ENCODE measurements around the gene SEC61A1. TPM values are rescaled to one million over a fixed set of nuclear protein-coding genes. Genes with fewer than 3 reads are reported as not detected.

Gene SEC61A1
- total and polyA plus RNA-seq, 5 donors from 2014 or later = 112 to 127 (median 125) TPM

DNA sequence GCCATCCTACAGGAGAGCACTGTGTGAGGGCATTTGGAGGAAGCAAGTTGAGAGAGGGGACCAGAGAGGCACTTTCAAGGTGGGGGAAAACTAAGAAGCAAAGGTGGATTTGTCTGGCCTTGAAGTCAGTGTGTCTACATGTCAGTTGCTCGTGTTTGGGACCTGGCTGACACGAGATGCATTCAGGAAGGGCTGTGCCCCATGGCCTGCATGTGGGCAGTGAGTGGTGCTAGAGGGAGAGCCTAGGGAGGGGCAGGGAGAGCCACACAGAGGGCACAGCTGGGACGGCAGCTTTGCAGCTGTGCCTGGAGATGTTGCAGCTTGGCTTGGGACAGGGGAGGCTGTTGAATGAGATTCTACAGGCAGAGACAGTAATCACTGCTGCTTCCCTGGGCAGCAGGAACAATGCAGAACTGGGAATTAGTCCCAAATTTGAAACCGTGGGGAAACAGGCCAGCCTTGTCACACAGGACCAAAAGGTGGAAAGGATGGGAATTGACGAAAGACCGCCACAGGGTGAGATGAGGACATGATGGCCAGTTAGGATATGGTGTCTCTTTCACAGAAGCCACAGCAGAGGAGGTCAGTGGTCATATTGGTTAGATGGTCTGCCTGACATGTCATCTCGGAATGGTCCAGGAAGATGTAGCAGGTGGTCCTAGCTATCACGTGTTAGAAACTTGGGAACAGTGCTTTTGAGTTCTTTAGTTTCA, 10.0 kb downstream of the SEC61A1 start:
- Histone ChIP-seq H3K9me3 (ENCODE audit: control insufficient read depth in 2 of 2, low read length in 2 of 2) (no peaks in the 10 kb centered on the region), H3K27me3 (ENCODE audit: control insufficient read depth, insufficient read depth, low read length) (no peaks in the 10 kb centered on the region), H3K36me3 (ENCODE audit: control insufficient read depth, insufficient read depth, low read length) (peaks cover 94% of the 10 kb centered on the region), H3K27ac (ENCODE audit: insufficient read depth, low read length, poor library complexity, severe bottlenecking) (no peak overlapping the region), H3K4me3 (ENCODE audit: low read depth, low read length) (no peak overlapping the region), H3K4me1 (ENCODE audit: control insufficient read depth, insufficient read depth, low read length, poor library complexity, severe bottlenecking) (no peaks in the 10 kb centered on the region)
- no peaks in the 10 kb centered on the region for H3K9me3 Mint-ChIP-seq
- H3K27ac Mint-ChIP-seq = peak overlapping the region in 1 of 3 donors; percentile 72
- ATAC-seq (ENCODE audit: low read depth in 2 of 2) (no peak), DNase-seq (no peak)
- H3K4me3 Mint-ChIP-seq = no peak overlapping the region
- no peaks in the 10 kb centered on the region for H3K27me3 Mint-ChIP-seq
- peaks cover 5 to 18% (median 14%) of the 10 kb centered on the region in 4 donors for H3K4me1 Mint-ChIP-seq
- peaks cover 53% of the 10 kb centered on the region for H3K36me3 Mint-ChIP-seq

DNA sequence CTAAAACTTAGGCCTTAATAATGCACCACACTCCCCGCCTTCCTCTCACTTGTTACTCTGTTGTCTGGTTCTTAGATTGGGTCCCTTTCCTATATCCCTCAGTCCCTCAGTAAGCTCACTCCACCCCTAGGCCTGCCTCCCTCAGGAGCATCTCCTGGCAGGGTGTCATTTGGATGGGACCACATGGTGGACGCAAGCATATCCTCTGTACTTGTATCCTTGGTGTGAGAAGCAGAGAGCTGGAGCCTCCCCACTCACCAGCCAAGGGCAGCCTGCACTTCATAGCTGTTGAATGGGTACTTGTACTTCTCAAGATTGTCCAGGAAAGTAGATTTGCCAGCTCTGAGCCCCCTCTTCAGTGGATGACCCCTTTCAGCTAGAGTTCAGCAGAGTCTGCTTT, 11.6 kb downstream of the SEC61A1 start:
- Histone ChIP-seq H3K27me3 (ENCODE audit: control insufficient read depth, insufficient read depth, low read length) (no peaks in the 10 kb centered on the region), H3K27ac (ENCODE audit: insufficient read depth, low read length, poor library complexity, severe bottlenecking) (no peak overlapping the region), H3K4me1 (ENCODE audit: control insufficient read depth, insufficient read depth, low read length, poor library complexity, severe bottlenecking) (no peaks in the 10 kb centered on the region), H3K4me3 (ENCODE audit: low read depth, low read length) (no peak overlapping the region), H3K36me3 (ENCODE audit: control insufficient read depth, insufficient read depth, low read length) (peaks cover 98% of the 10 kb centered on the region), H3K9me3 (ENCODE audit: control insufficient read depth in 2 of 2, low read length in 2 of 2) (no peaks in the 10 kb centered on the region)
- H3K27me3 Mint-ChIP-seq = no peaks in the 10 kb centered on the region
- H3K9me3 Mint-ChIP-seq = no peaks in the 10 kb centered on the region
- no peak for DNase-seq
- ATAC-seq (ENCODE audit: low read depth in 2 of 2) = no peak
- peaks cover 5 to 21% (median 17%) of the 10 kb centered on the region in 4 donors for H3K4me1 Mint-ChIP-seq
- no peak overlapping the region for H3K27ac Mint-ChIP-seq
- peaks cover 69% of the 10 kb centered on the region for H3K36me3 Mint-ChIP-seq
- H3K4me3 Mint-ChIP-seq = peak overlapping the region in 1 of 4 donors; percentile 14

GRCh38 chr3:128064962-128065361, 12.7 kb downstream of the SEC61A1 start:
- Histone ChIP-seq H3K27ac (ENCODE audit: insufficient read depth, low read length, poor library complexity, severe bottlenecking) (no peak overlapping the region), H3K36me3 (ENCODE audit: control insufficient read depth, insufficient read depth, low read length) (peaks cover 98% of the 10 kb centered on the region), H3K9me3 (ENCODE audit: control insufficient read depth in 2 of 2, low read length in 2 of 2) (no peaks in the 10 kb centered on the region), H3K4me1 (ENCODE audit: control insufficient read depth, insufficient read depth, low read length, poor library complexity, severe bottlenecking) (no peaks in the 10 kb centered on the region), H3K27me3 (ENCODE audit: control insufficient read depth, insufficient read depth, low read length) (no peaks in the 10 kb centered on the region), H3K4me3 (ENCODE audit: low read depth, low read length) (no peak overlapping the region)
- no peak overlapping the region for H3K4me3 Mint-ChIP-seq
- peak overlapping the region in 2 of 3 donors; percentile 54 to 75 for H3K27ac Mint-ChIP-seq
- no peak for DNase-seq
- peaks cover 68% of the 10 kb centered on the region for H3K36me3 Mint-ChIP-seq
- H3K4me1 Mint-ChIP-seq = peaks cover 5 to 21% (median 13%) of the 10 kb centered on the region in 4 donors
- no peaks in the 10 kb centered on the region for H3K9me3 Mint-ChIP-seq
- ATAC-seq (ENCODE audit: low read depth in 2 of 2) = no peak
- H3K27me3 Mint-ChIP-seq = no peaks in the 10 kb centered on the region

DNA sequence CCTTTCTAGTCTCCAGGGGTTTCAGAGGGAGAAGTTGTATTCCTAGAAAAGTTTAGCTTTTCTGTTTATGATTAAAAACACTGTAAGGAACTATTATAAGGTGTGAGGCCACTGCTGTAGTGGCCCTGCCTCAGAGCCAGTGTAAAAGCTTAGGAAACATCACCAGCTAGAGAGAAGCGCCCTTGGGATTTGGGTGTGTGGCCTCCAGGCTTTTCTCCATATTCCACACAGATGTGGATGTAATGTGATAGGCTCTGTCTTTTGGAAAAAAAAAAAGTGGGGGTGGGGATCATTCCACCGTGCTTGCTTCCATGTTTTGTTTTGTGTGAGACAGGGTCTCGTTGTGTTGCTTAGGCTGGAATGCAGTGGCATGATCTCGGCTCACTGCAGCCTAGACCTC, 13.9 kb downstream of the SEC61A1 start:
- DNase-seq = no peak
- H3K27ac ChIP-seq (ENCODE audit: insufficient read depth, low read length, poor library complexity, severe bottlenecking) = no peak overlapping the region

DNA sequence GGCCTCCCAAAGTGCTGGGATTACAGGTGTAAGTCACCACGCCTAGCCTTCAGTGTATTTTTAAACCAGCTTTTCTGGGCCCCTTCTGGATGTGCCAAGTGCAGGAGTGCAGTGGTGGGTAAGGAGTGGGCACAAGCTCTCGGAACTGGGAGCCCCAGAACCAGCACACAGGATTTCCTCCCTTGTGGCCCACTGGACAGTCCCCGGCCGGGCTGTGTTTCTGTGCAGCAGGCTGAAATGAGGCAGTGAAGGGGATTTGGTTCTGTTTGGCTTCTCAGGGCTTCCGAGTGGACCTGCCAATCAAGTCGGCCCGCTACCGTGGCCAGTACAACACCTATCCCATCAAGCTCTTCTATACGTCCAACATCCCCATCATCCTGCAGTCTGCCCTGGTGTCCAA, 14.4 kb downstream of the SEC61A1 start:
- ATAC-seq (ENCODE audit: low read depth in 2 of 2) = no peak

More for the DNA sequence above, 13.9 kb downstream of the SEC61A1 start:
- ATAC-seq (ENCODE audit: low read depth in 2 of 2) = no peak
- Mint-ChIP-seq H3K9me3 (no peaks in the 10 kb centered on the region), H3K36me3 (peaks cover 65% of the 10 kb centered on the region), H3K4me3 (no peak overlapping the region), H3K27ac (no peak overlapping the region), H3K27me3 (no peaks in the 10 kb centered on the region), H3K4me1 (peaks cover 5 to 21% (median 12%) of the 10 kb centered on the region in 4 donors)
- Histone ChIP-seq H3K9me3 (ENCODE audit: control insufficient read depth in 2 of 2, low read length in 2 of 2) (no peaks in the 10 kb centered on the region), H3K36me3 (ENCODE audit: control insufficient read depth, insufficient read depth, low read length) (peaks cover 98% of the 10 kb centered on the region), H3K4me1 (ENCODE audit: control insufficient read depth, insufficient read depth, low read length, poor library complexity, severe bottlenecking) (no peaks in the 10 kb centered on the region), H3K27me3 (ENCODE audit: control insufficient read depth, insufficient read depth, low read length) (no peaks in the 10 kb centered on the region), H3K4me3 (ENCODE audit: low read depth, low read length) (no peak overlapping the region)

DNA sequence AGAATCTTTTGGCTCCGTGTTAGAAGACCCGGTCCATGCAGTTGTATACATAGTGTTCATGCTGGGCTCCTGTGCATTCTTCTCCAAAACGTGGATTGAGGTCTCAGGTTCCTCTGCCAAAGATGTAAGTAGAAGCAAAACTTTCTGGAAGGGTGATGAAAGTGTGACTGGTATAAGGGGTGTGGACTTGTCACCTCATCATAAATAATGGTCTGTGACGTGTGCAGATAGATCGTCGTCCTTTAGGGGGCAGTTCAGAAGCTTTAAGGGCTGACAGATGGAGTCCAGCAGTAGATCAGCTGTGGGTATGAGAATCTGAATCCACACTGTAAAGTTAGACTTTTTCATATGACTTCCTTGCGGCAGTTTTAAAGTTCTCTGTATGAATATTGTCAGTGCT, 15.3 kb downstream of the SEC61A1 start:
- H3K4me1 ChIP-seq (ENCODE audit: control insufficient read depth, insufficient read depth, low read length, poor library complexity, severe bottlenecking) = no peaks in the 10 kb centered on the region
- H3K27ac ChIP-seq (ENCODE audit: insufficient read depth, low read length, poor library complexity, severe bottlenecking) = no peak overlapping the region
- no peaks in the 10 kb centered on the region for H3K27me3 ChIP-seq (ENCODE audit: control insufficient read depth, insufficient read depth, low read length)
- H3K27ac Mint-ChIP-seq = no peak overlapping the region
- DNase-seq = no peak
- H3K9me3 ChIP-seq (ENCODE audit: control insufficient read depth in 2 of 2, low read length in 2 of 2) = no peaks in the 10 kb centered on the region
- no peak overlapping the region for H3K4me3 ChIP-seq (ENCODE audit: low read depth, low read length)
- H3K27me3 Mint-ChIP-seq = no peaks in the 10 kb centered on the region
- no peak overlapping the region for H3K4me3 Mint-ChIP-seq
- no peaks in the 10 kb centered on the region for H3K9me3 Mint-ChIP-seq
- peaks cover 0 to 11% (median 4%) of the 10 kb centered on the region in 4 donors for H3K4me1 Mint-ChIP-seq
- peaks cover 51% of the 10 kb centered on the region for H3K36me3 Mint-ChIP-seq
- peaks cover 95% of the 10 kb centered on the region for H3K36me3 ChIP-seq (ENCODE audit: control insufficient read depth, insufficient read depth, low read length)
- no peak for ATAC-seq (ENCODE audit: low read depth in 2 of 2)

More for the DNA sequence above, 14.4 kb downstream of the SEC61A1 start:
- Mint-ChIP-seq H3K36me3 (peaks cover 60% of the 10 kb centered on the region), H3K9me3 (no peaks in the 10 kb centered on the region), H3K27me3 (no peaks in the 10 kb centered on the region), H3K4me1 (peaks cover under 1 to 17% (median 8%) of the 10 kb centered on the region in 4 donors), H3K27ac (peak overlapping the region in 1 of 3 donors; percentile 38), H3K4me3 (no peak overlapping the region)
- Histone ChIP-seq H3K27ac (ENCODE audit: insufficient read depth, low read length, poor library complexity, severe bottlenecking) (no peak overlapping the region), H3K9me3 (ENCODE audit: control insufficient read depth in 2 of 2, low read length in 2 of 2) (no peaks in the 10 kb centered on the region), H3K27me3 (ENCODE audit: control insufficient read depth, insufficient read depth, low read length) (no peaks in the 10 kb centered on the region), H3K4me3 (ENCODE audit: low read depth, low read length) (no peak overlapping the region), H3K36me3 (ENCODE audit: control insufficient read depth, insufficient read depth, low read length) (peaks cover 98% of the 10 kb centered on the region), H3K4me1 (ENCODE audit: control insufficient read depth, insufficient read depth, low read length, poor library complexity, severe bottlenecking) (no peaks in the 10 kb centered on the region)
- DNase-seq = no peak

DNA sequence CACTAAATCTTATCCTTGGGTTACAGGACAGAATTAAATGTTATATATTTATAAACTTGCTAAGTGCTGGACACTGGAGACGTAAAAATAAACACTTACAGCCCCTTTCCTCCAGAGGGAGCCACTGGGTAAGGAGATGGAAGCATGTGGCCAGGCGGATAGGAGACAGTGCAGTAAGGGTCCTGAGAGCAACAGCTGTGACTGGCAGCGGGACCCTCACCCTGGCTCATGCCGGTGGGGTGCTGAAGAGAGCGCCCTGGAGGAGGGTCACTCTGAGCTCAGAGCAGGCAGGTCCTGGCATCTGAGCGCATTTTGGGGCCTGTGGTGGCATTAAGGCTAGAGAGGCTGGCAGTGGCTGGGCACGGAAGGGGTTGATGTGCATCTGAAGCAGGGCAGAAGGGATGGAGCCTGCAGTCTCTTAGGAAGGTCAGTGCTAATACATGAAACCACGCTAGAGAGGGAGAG, 16.0 kb downstream of the SEC61A1 start:
- Histone ChIP-seq H3K27me3 (ENCODE audit: control insufficient read depth, insufficient read depth, low read length) (no peaks in the 10 kb centered on the region), H3K4me3 (ENCODE audit: low read depth, low read length) (no peak overlapping the region), H3K9me3 (ENCODE audit: control insufficient read depth in 2 of 2, low read length in 2 of 2) (no peaks in the 10 kb centered on the region), H3K36me3 (ENCODE audit: control insufficient read depth, insufficient read depth, low read length) (peaks cover 90% of the 10 kb centered on the region), H3K27ac (ENCODE audit: insufficient read depth, low read length, poor library complexity, severe bottlenecking) (no peak overlapping the region), H3K4me1 (ENCODE audit: control insufficient read depth, insufficient read depth, low read length, poor library complexity, severe bottlenecking) (no peaks in the 10 kb centered on the region)
- Mint-ChIP-seq H3K36me3 (peaks cover 49% of the 10 kb centered on the region), H3K4me1 (peaks cover 0 to 9% (median 4%) of the 10 kb centered on the region in 4 donors), H3K9me3 (no peaks in the 10 kb centered on the region), H3K4me3 (peak overlapping the region in 1 of 4 donors; percentile 75), H3K27me3 (no peaks in the 10 kb centered on the region), H3K27ac (peak overlapping the region in 1 of 3 donors; percentile 47)
- DNase-seq = peak in 2 of 3 donors; percentile 49 to 57
- peak in 1 of 2 donors; percentile 50 for ATAC-seq (ENCODE audit: low read depth in 2 of 2)

GRCh38 chr3:128069271-128069670, 17.0 kb downstream of the SEC61A1 start:
- peaks cover 80% of the 10 kb centered on the region for H3K36me3 ChIP-seq (ENCODE audit: control insufficient read depth, insufficient read depth, low read length)
- Mint-ChIP-seq H3K27ac (no peak overlapping the region), H3K4me3 (no peak overlapping the region), H3K36me3 (peaks cover 43% of the 10 kb centered on the region), H3K9me3 (no peaks in the 10 kb centered on the region), H3K27me3 (no peaks in the 10 kb centered on the region), H3K4me1 (peaks cover 0 to 9% (median 5%) of the 10 kb centered on the region in 4 donors)
- no peaks in the 10 kb centered on the region for H3K27me3 ChIP-seq (ENCODE audit: control insufficient read depth, insufficient read depth, low read length)
- ATAC-seq (ENCODE audit: low read depth in 2 of 2) (no peak), DNase-seq (no peak)
- H3K9me3 ChIP-seq (ENCODE audit: control insufficient read depth in 2 of 2, low read length in 2 of 2) = no peaks in the 10 kb centered on the region
- H3K4me3 ChIP-seq (ENCODE audit: low read depth, low read length) = no peak overlapping the region
- H3K4me1 ChIP-seq (ENCODE audit: control insufficient read depth, insufficient read depth, low read length, poor library complexity, severe bottlenecking) = no peaks in the 10 kb centered on the region
- H3K27ac ChIP-seq (ENCODE audit: insufficient read depth, low read length, poor library complexity, severe bottlenecking) = no peak overlapping the region
